Embryonic facial prominence (tissue), 1 donor: Measurements from ENCODE around the gene DPEP2.
"Not testable (repeated sequence)": the region's sequence is repeated elsewhere in the genome, so short reads cannot be mapped to it uniquely, and the experiment has no call there.

Source experiments
- DNase-seq: peaks from one replicate; pipeline ENCODE4 v3.0.0-alpha.2; 2016; ENCODE audit errors: extremely low spot score

The DPEP2 gene, protein sequence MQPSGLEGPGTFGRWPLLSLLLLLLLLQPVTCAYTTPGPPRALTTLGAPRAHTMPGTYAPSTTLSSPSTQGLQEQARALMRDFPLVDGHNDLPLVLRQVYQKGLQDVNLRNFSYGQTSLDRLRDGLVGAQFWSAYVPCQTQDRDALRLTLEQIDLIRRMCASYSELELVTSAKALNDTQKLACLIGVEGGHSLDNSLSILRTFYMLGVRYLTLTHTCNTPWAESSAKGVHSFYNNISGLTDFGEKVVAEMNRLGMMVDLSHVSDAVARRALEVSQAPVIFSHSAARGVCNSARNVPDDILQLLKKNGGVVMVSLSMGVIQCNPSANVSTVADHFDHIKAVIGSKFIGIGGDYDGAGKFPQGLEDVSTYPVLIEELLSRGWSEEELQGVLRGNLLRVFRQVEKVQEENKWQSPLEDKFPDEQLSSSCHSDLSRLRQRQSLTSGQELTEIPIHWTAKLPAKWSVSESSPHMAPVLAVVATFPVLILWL

DNA sequence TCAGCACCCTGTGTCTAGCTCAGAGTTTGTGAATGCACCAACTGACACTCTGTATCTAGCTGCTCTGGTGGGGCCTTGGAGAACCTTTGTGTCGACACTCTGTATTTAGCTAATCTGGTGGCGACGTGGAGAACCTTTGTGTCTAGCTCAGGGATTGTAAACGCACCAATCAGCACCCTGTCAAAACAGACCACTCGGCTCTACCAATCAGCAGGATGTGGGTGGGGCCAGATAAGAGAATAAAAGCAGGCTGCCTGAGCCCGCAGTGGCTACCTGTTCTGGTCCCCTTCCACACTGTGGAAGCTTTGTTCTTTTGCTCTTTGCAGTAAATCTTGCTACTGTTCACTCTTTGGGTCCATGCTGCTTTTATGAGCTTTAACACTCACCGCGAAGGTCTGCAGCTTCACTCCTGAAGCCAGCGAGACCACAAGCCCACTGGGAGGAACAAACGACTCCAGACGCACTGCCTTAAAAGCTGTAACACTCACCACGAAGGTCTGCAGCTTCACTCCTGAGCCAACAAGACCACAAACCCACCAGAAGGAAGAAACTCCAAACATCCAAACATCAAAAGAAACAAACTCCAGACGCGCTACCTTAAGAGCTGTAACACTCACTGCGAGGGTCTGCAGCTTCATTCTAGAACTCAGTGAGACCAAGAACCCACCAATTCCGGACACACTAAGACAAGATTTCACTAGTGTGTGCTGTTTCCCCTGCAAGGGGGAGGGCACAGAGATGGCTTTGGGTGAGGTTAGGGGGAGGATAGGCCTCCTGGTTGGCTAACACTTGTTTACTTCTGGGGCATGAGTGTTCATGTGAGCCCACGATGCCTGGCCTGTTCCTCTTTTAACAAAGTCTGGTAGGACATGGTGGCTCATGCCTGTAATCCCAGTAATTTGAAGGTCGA is at the start of gene DPEP2:
Gene DPEP2, minus strand, starts transcription at position 706 of the 910 bp plus-strand sequence. CDS start 6,272 bp downstream, outside the sequence.
- not testable (repeated sequence) for DNase-seq

DNA sequence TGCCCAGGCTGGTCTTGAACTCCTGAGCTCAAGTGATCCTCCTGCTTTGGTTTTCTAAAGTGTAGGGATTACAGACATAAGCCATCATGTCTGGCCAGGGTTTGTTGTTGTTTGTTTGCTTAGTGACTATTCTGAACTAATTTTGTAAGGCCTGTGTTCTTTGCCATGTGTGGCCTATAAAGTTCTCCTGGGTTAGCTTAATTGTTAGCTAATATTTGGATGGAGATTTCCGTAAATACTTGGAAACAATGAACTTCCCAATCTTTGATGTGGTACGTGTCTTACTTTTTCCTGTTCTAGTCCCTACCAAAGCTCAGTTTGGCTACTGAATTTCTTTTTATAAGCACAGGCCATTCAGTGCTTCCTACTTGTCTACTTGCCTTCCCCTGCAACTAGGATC is 48.7 kb upstream of the DPEP2 start:
- DNase-seq = no peak

DNA sequence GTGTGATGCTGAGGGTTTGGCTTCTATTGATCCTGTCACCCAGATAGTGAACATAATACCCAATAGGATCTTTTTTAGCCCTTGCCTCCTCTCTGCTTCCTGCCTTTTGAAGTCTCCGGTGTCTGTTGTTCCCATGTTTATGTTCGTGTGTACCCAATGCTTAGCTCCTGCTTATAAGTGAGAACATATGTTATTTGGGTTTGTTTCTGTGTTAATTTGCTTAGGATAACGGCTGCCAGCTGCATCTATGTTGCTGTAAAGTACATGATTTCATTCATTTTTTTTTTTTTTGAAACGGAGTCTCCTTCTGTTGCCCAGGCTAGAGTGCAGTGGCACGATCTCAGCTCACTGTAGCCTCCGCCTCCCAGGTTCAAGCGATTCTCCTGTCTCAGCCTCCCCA is 46.8 kb upstream of the DPEP2 start:
- DNase-seq = no peak

DNA sequence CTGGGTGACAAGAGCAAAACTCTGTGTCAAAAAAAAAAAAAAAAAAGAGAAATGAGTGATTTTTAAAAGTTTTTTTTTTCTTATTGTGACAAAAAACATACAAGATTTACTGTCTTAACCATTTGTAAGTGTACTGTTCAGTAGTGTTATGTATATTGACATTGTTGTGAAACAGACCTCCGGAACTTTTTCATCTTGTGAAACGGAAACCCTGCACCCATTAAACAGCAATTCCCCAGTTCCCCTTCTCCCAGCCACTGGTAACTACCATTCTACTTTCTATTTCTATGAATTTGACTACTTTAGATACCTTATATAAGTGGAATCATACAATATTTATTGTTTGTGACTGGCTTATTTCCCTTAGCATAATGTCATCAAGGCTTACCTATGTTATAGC is 42.5 kb upstream of the DPEP2 start:
- no peak for DNase-seq

DNA sequence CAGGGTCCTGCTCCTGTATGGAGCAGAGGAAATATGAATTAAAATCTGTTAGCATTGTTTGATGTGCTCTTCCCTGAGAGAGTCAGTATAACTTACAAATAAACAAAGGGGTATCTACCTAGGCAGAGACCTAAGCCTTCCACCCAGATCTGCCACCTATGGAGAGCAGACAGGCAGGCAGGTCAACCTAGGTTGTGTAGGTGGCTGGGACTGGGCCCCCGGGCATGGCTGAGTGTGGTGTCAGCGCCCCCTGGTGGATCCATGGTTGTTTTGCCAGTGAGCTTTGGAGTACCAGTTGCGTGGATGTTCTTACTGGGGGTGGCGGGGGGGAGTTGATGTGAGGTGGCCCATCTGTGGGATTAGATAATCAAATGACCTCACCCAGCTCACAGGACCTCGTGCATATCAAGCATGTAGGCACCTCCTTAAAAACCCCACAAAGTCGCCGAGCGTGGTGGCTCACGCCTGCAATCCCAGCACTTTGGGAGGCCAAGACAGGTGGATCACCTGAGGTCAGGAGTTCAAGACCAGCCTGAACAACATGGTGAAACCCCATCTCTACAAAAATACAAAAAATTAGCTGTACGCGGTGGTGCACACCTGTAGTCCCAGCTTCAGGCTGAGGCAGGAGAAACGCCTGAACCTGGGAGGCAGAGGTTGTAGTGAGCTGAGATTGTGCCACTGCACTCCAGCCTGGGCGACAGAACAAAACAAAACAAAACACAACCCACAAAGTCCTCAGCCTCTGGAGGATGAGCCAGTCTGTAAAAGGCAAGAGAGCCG is 41.4 kb upstream of the DPEP2 start:
- no peak for DNase-seq

DNA sequence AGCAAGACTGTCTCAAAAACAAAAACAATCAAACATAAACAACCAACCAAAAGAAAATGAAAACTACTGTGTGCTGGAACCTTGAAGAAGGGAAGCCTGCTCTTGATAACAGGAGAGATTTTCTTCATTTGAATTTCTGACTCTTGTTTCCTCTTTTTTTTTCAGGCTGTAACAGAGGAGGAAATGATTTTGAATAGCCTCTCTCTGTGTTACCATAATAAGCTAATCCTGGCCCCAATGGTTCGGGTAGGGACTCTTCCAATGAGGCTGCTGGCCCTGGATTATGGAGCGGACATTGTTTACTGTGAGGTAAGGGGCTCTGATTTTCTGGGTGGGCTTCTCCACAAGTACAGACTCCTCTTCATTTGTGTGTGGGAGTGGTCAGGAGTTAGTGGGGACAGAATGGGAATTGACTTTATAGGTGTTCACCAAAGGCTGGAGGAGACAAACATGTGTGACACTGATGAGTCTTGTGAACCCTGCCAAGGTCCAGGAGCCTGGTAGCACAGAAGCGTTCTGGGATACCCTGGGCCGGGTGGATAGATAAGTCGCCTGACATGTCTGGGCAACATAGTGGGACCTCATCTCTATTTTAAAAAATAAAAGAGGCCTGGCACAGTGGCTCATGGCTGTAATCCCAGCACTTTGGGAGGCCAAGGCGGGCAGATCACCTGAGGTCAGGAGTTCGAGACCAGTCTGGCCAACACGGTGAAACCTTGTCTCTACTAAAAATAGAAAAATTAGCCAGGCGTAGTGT is 38.7 kb upstream of the DPEP2 start:
- no peak for DNase-seq

DNA sequence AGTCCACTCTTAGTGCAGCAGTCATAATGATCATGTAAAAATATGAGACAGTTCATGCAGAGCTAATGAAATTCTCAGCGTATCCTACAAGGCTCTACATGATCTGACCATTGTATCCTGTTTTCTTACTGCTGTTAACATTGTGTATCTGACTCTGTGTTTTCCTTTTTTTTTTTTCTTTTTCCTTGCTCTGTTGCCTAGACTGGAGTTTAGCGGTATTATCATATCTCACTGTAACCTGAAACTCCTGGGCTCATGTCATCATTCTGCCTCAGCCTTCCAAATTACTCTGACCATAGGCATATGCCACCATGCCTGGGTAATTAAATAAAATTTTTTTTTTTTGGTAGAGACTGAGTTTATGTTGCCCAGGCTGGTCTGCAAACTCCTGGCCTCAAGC is 35.9 kb upstream of the DPEP2 start:
- DNase-seq = no peak

DNA sequence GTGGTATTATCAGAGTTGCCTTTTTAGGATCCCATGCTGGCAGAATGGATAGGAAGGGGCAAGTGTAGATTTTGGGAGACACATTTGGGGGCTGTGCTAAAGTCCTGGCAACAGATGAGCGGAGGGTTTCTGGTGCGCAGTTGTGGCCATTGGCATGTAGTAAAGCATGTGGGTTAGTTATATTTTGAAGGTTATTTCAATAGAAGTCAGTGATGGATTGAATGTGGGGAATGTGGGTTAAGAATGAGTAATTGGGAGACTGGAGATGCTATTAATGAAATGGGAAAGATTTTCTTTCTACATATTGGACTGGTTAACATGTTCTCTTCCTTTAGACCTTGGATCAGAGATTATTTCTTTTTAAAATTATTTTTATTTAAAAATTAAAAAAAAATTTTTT is 33.8 kb upstream of the DPEP2 start:
- DNase-seq = no peak

DNA sequence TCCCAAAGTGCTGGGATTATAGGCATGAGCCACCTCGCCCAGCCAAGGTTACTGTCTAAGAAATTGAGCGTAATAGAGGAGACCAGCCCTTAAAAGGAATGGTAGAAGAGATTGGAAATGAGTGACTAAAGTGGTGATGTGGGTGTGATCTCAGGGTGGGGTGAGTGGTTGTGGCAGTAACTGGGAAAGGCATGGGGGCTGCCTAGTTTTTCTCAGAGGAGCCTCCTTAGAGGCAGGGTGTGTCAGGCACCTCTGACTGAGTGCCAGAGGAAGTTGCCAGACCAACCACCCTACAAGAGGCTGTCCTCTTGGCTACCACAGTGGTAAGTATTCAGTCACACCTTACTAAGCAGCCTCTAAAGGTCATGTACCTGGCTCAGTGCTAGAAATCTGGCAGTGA is 32.7 kb upstream of the DPEP2 start:
- DNase-seq = no peak

DNA sequence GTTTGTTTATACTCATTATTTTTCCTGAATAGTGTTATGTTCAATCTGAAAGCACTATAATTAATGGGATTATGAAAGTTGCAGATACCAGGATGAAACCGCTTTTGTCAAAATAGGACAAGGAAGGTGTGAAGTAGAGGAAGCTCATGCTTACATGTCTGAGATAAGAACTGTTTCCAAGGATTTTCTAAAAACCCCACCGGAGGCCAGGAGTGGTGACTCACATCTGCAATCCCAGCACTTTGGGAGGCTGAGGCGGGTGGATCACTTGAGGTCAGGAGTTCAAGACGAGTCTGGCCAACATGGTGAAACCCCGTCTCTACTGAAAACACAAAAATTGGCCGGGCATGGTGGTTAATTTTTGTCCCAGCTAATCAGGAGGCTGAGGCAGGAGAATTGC is 30.8 kb upstream of the DPEP2 start:
- DNase-seq = not testable (repeated sequence)

DNA sequence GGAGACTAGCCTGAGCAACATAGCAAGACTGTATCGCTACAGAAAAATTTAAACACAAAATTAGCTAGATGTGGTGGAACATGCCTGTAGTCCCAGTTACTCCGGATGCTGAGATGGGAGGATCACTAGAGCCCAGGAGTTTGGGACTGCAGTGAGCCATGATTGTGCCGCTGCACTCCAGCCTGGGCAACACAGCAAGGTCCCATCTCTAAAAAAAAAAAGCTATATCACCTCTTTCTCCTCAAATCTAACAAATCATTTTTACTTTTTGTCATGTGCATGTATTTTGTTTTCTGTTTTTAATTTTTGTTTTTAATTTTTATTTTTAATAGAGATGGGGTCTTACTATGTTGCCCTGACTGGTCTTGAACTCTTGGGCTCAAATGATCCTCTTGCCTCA is 29.7 kb upstream of the DPEP2 start:
- DNase-seq = no peak

DNA sequence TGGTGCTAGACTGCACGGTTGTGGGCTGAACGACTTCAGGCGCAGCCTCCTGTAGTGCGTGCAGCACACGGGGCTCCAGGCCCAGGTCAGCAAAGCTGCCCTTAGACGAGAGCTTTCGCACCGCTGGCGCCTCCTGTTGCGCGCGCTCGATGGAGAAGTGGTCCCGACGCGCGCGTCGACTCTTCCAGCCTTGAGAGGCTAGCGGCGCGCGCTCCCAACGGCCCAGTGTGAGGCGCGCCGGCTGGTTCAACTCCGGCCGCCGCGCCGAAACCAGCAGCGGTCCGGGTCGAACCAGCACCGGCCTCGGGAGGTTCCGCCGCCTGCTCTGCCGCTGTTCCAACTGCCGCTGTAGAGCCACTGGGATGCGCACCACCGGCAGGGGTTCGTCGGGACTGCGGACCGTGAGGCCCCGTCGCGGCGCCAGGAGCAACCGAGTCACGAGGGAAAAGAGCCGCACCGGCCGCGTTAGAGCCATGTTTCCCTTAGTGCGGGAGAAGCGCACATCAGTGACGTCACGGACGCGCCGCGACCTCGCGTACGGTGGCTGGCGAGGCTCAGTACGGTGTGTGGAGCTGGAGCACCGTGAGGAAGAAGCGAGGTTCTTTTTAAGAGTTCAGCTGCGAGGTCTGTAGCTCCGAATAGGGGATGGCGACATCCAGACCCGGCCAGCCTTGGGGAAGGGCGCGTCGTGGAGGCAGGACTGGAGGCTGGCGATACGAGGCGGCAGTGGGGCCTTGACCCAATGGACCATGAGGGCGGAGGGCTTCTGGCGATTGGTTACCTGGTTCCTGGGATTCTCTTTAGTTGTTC is 23.6 kb upstream of the DPEP2 start, which contains the start of the genes DDX28 and DUS2:
Gene DDX28, minus strand, starts transcription at position 505 of the 810 bp plus-strand sequence. Its CDS starts 30 bp downstream, at position 475.
Gene DUS2, plus strand, starts transcription at position 557 of the 810 bp plus-strand sequence. CDS start 14,740 bp downstream, outside the sequence.
- peak; percentile 83 for DNase-seq

DNA sequence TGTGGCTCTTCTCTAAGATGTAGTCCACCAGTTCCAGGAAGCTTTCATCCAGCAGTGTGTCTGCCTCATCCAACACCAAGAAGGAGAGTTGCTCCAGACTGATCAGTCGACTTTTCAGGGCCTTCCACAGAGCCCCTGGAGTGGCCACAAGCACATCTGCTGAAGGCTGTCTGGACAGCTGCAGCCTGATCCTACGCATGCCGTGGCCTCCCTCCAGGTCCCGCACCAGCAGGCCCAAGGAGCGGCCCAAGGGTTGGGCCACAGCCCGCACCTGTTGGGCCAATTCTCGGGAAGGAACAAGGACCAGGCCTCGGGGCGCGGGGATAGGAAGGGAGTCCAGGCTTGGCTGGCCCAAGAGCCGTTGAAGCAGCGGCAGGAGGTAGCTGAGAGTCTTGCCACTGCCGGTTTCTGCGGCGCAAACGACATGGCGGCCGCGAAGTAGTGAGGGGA is 23.0 kb upstream of the DPEP2 start:
- no peak for DNase-seq

DNA sequence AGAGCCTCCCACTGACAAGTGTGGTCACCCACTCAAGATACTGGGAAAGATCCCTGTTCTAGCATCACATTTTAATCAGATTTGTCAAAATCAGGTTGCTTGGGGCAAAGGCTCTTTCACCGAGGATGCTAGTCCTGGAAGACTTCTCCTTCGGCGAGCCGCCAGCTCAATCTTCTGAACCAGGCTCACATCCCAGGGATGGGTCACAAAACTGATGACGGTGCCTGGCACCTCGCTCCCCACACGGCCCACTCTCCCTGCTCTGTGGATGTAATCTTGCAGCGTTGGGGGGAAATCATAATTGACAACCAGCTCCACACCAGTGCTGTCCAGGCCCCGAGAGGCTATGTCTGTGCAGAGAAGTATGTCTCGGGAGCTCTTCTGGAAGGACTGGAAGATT is 22.2 kb upstream of the DPEP2 start:
- no peak for DNase-seq

DNA sequence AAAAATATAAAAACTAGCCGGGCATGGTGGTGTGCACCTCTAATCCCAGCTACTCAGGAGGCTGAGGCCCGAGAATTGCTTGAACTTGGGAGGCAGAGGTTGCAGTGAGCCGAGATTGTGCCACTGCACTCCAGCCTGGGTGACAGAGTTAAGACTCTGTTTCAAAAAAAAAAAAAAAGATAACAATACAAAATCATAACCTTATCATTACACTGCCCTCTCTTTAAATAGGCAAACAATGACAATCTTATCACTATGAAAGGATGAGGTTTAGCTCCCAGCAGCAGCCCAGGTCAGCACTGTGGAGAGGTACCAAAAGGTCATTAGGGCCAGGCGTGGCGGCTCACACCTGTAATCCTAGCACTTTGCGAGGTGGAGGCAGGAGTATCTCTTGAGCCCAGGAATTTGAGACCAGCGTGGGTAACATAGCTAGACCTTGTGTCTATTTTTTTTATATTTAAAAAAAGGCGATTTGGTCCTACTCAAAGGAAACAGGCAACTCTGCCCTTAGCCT is 19.9 kb upstream of the DPEP2 start:
- DNase-seq = no peak

DNA sequence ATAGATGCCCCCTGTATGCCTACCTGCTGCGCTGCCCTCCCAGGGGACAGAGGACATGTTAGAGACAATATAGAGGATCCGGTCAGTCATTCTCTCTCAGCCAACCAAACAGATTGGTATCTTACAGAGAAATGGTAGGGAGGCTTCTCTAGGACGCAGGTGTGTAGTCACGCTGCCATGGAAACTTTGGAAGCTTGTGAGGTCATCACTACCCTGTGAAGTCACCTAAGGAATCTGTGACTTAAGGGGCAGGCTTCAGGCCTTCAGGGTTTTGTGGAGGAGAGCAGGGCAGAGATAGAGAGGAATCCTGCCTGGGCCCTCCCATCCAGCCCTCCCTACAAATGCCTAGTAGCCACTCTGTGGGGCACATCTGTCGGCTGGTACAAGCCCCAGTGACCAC is 16.4 kb upstream of the DPEP2 start, which contains the start of gene DPEP2NB:
Gene DPEP2NB, minus strand, starts transcription at position 231 of the 400 bp plus-strand sequence. Its CDS starts 141 bp downstream, at position 90.
- no peak for DNase-seq

DNA sequence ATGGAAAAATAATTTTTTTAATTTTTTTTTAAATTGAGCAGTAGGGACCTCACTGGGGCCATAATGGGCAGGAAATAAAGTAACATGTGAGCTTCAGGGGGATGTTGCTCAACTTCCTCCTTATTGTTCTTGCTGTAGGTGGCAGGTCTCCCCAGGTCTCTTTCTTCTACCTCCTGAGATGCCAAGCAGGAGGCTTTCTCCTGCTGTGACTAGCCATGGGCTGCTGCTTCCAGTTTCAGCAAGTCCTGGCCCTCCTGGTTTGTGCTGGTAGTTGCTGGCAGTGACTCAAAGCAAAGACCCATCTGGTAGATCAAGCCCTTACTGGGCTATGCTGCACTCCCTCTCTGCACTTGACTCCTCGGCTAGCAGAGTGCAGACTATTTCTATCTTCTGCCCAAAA is 14.2 kb upstream of the DPEP2 start:
- DNase-seq = no peak

DNA sequence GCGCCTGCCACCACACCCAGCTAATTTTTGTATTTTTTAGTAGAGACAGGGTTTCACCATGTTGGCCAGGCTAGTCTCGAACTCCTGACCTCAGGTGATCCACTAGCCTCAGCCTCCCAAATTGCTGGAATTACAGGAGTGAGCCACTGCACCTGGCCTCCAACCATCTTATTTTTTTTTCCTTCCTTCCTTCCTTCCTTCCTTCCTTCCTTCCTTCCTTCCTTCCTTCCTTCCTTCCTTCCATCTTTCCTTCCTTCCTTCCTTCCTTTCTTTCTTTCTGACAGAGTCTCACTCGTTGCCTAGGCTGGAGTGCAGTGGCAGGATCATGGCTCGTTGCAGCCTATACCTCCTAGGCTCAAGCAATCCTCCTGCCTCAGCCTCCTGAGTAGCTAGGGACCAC is 10.6 kb upstream of the DPEP2 start:
- DNase-seq = not testable (repeated sequence)

DNA sequence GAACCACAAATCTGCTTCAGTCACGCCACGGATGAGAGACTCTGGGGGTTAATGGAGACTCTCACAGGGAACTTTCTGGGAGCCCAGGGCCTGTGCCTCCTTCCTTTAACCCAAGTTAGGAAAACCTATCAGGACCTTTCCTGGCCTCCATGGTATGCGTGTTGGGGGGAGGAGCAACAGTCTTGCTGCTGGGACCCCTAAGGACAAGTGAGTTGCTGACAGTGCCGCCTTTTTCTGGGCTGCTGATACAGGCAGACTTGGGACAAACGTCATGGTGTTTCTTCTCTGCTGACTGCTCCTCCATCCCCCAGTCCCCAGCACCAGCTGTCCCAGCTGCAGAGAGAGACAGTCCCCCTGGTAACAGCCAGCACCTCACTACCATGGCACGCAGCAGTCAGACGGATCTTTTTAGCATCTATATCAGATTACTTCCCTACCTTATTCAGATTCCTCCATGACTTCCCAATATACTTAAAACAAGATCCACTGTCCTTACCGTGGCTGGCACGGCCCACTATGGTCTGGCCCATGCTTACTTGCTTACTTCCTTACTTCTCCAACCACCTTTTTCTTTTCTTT is 10.0 kb upstream of the DPEP2 start:
- DNase-seq = no peak
